Activated CD4-positive, alpha-beta T cell treated with anti-CD3 and anti-CD28 coated beads, Interleukin-2, amount 50 U/mL, for 1 hour (primary cell): ENCODE results near the gene ADAM12.
"Not testable (repeated sequence)": the region's sequence is repeated elsewhere in the genome, so short reads cannot be mapped to it uniquely, and the experiment has no call there.

Source experiments
- DNase-seq: peaks from one replicate; pipeline ENCODE4 v3.0.0-alpha.2; 2020

The ADAM12 gene

DNA sequence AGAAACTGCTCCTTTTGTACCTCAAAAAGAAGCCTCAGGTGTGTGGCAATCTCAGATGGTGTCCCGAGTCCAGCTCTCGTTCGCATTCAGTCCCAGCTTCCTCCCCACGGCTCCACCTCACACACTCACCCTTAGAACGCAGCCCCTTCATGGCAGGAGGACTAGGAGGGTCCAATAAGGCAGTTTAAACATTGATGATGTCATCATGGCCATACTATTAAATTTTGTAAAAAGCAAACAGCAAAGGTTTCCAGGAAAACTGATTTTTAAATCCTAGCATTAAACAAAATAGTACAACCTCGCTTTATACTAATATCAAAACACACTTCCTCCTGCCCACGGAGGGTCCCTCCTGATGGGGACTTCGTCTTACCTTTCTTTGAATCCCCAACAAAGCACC lies 133.0 kb downstream of the ADAM12 start:
- no peak for DNase-seq

DNA sequence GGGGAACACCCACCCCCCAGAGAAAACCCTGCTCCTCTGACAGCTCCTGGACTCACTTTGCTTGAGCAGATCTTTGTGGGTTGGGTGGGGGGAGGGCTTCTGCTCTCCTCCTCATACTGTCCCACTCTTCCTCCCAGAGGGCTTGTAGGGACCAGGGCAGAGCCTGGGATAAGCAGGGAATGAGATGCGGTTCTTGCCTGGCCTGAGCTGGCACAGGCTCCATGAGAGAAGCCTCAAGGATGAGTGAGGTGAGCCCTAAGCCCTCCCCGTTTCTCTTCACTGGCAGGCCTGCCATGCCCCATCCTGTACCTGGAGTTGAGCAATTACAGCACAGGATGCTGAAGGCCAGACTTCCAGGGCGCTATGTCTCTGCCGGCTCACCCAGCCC lies 134.7 kb downstream of the ADAM12 start:
- DNase-seq: no peak

DNA sequence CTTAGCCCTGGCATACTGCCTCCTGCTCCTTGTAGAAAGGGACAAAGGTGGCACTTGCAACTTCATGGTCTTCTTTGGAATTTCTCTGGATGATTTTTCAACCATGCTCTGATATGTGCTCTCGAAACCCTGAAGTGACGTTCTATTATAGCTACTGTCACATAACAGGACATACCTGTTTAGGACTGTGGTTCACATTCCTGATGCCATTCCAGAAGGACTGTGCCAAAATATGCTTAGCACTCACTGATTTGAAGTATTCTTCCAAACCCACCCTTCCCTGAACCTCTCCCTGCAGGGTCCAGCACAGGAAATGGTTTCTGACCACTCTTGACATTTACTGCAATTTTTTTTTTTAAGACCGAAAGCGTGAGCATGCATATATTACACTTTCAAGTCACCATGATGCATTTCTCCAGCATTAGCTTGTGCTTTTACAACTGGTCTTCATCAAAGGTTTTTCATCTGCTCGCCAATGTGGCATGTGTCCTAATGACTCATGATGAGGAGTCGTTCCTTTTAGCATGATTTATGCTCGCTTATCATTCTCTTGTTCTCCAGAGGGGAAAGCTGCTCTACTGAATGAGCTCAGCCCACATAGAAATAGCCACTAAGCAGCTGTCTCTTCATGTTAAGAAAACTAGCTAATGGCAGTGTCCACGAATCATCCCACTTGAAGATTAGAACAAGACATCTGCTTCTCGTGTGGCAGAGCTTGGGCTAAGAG lies 135.2 kb downstream of the ADAM12 start:
- no peak for DNase-seq

DNA sequence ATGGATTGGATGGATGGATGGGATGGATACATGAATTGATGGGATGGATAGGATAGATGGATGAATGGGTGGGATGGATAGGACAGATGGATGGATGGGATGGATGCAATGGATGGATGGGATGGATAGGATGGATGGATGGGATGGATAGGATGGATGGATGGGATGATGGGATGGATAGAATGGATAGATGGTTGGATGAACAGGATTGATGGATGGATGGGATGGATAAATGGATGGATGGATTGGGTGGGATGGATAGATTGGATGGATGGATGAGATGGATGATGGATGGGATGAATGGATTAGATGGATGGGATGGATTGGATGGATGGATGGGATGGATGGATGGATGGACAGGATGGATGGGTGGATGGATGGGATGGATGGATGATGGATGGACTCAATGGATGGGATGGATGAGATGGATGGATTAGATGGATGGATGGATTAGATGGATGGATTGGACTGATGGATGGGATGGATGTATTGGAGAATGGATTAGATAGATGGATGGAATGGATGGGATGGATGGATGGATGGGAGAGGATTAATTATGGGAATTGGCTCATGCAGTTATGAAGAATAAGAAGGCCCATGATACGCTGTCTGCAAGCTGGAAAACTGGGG lies 136.4 kb downstream of the ADAM12 start:
- no peak for DNase-seq

DNA sequence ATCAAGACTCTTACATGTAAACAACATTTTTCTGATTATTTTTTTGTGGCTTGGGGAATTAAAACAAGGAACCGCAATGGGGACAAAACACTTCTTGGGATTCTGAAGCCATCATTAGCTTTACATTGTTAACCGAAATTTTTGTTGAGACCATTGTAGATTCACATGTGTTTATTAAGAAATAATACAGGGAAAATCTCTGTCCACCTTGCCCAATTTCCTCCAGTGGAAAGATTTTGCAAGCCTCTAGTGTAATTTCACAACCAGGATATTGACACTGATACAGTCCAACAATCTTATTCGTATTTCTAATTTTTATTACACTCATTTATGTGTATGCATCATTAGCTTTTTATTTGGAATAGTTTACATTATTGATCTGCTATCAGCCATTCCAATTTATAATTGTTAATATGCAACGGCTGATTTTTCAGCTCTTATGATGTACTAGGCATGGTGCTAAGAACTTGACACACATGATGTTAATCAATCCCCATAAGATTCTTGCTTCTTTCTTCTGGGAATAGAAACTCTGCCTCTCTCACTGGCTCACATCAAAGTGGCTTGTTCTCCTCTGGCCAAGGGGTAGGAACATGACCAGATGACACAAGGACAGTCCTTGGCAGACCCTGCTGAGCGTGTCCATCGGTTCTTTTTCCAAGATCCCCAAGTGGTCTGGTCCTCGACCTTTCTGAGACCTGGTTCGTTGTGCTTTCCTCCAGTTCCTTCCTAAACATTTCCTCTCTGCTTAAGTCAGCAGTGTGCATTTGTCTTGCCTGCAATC lies 137.6 kb downstream of the ADAM12 start:
- DNase-seq: no peak

DNA sequence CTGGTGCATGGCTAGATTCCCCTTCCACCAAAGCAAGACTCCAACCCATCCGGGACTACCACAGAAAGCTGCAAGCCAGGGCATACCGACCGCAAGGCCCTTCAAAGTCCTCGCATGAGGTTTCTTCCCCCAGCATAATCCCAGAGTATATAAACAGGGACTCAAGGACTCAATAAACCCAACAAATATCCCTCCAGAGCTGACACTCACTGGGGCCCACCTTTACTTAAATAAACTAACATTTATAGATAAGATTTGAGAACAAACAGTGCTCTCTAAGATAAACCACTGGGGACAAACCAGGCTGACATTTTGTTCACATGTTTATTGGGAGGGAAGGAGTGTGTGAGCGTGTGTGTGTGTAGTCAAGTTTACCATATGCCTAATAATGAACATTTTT lies 138.2 kb downstream of the ADAM12 start:
- no peak for DNase-seq

DNA sequence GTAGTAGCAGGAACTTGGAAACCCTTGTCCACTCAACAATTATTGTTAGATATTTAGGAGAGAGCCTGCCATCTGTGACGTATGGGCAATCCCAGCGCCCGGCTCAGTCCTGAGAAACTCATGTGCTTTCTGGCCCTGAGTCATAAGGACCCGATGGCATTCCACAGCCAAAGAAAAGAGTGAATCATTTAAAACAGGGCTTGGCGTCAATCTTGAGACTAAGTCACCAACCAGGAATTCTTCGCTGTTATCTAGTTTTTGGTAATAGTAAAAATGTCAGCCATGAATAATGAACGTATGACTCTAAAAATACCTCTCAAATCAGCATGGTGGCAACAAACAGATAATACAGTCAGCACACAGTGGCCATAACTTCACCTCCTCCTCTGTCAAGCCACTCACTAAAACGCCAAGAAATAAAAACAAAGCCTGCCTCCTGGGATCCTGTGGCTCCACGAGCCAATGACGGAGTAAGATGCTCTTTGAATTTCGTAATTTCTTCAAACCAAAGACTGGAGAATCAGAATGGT lies 140.8 kb downstream of the ADAM12 start:
- DNase-seq: no peak

DNA sequence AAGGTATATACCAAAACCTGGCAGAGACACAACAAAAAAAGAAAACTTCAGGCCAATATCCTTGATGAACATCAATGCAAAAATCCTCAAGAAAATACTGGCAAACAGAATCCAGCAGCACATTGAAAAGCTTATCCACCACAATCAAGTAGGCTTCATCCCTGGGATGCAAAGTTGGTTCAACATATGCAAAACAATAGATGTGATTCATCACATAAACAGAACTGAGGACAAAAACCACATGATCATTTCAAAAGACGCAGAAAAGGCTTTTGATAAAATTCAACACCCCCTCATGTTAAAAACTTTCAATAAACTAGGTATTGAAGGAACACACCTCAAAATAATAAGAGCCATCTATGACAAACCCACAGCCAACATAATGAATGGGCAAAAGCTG lies 141.9 kb downstream of the ADAM12 start:
- not testable (repeated sequence) for DNase-seq

DNA sequence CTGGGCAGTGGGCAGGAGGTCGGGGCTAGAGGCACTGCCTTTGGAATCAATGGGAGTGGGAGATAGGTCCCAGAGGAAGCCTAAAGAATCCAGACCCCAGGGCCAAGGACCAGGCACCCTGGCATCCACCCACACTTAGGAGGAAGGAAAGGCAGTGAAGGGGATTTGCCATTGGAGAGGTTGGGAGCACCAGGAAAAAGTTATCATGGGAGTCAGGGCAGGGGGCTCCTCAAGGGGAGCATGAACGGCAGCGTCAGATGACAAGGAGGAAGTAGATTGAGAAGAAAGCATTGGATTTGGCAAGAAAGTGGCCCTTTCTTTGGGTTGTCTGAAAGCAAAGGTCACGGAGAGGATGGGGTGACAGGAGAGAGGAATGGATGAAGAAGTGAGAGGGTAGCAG lies 142.8 kb downstream of the ADAM12 start:
- no peak for DNase-seq

DNA sequence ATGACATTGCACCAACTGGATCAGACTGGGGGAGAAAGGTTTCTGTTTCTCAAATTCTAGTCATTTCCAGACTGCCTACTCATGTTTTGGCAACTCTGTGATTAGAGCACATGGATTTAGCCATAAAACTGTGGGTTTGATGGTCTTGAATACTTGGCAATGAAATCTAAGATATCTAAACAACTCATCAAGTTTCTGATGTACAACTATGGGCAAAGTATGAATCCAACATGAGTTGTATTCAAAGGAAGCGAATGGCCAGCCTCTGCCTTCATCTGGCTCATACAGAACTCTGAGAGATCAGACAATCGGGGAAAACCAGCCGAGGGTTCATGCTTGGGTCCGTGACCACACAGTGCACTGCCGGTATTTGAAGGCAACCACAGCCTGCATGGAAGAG lies 144.3 kb downstream of the ADAM12 start:
- no peak for DNase-seq

DNA sequence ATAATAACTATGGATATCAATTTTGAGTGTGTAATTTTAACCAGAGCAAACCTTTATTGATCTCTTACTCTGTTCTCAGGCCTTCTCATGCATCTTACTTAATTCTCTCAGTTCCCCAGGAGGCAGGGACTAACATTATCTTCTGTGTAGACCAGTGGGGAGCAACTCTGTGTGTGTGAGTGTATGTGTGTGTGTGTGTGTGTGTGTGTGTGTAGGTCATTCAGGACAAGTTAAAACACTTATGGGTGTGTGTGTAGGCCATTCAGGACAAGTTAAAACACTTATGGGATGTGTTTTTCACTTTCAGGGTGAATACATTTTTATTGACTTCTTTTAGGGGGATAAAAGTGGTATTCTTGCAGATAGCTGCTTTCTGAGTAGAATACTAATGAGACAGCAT lies 145.0 kb downstream of the ADAM12 start:
- DNase-seq: no peak

DNA sequence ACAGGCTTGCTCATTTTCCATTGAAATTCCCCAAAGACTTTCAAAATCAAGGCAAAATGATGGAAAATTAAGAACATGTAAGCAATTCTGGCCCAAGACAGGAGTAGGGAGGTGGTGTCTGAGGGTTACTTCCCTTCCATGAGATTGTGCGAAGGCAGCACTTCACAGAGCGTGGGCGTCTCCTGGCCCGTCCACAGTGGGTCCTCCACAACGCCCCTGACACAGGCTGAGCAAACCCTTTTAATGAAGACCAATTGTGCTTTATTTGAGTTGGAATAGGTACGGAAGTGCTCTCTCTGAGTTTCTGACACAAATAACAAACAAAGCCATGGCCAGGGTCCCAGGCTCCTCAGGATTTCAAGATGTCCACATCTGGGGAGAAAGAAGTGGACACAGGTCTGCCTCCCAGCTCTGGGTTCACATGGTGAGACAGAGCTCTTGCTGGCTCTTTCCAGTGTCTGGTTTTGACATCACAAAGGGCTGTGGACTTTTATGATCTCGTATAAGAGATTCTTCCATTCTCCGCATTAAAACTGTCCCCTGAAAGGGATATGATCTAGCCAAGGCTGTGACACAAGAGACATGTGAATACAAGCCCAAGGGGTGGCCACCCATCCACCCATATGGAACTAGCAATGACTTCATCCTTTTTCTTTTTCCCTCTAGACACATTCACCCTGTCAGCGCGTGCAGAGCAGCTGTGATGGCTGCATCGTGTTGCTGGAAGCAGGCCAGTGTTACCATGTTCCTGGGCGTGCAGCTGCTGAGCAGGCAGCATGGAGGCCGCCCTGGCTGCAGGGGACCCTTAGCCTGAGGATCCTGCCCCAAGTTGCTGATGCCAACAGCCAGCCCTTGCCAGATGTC lies 145.6 kb downstream of the ADAM12 start:
- no peak for DNase-seq

DNA sequence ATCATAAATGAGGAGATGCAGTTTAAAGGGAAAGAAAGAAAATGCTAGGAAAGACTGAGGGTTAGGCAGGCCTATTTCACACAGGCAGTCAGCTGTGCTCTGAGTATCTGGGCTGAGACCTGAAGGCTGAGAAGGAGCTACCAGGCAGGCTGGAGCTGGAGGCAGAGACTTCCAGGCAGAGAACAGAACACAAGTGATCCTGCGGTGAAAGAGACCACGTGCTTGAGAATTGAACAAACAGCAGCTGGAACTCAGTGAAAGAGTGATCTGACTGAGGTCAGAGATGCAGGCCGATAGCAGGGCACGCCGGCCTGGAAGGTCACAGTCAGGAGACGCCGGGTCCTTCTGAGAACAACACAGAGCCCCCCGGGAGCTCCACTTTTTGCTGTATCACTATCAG lies 147.8 kb downstream of the ADAM12 start:
- DNase-seq: no peak

DNA sequence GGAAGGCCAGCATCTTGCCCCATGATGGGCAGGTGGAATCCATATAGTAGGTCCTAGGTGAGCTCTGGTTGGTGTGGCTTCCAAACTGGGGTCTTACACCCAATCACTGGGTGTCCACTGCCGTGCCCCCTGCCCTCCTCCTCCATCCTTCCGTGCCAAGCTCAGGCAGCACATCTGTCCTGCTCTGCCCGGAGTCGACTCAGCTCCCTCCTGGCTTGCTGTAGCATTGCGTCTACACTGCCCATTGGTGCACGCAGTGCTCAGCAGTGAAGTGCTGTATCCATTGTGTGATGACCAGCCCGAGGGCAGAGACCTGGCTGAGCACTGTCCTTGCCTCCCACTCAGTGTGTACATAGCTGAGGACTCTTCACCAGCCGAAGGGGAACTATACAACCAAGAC lies 148.4 kb downstream of the ADAM12 start:
- DNase-seq: no peak

DNA sequence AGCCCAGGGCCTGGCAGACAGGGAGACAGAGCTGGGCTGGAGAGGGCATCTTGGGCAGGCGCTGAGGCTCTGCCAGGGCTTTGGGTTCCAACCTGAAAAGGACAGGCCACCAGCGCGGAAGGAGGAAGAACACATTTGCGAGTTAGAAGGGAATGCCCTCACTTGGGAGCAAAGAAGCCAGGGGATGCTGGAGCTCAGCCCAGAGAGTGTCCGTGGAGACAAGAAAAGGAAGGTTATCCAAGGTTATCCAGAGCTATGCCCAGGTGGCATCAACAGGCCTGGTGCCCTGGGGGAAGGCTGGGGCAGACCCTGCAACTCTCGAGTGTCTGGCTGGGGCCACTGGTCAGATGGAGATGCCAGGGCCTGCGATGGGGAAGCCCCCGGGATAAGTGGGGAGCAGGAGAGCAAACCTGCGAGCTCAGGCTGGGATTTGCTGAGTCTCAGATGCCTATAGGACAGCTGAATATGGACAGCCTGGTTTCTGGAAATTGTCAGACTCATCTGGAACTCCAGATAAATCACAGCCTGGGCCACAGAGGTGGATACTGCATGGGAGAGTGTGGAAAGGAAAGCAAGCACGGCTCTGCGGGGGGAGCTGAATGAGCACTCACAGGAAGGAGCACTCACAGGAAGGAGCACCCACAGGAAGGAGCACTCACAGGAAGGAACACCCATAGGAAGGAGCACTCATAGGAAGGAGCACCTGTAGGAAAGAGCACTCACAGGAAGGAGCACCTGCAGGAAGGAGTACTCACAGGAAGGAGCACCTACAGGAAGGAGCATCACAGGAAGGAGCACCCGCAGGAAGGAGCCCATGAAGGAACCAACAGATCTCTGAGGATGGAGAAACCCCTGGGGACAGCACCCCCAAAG lies 152.1 kb downstream of the ADAM12 start:
- no peak for DNase-seq

DNA sequence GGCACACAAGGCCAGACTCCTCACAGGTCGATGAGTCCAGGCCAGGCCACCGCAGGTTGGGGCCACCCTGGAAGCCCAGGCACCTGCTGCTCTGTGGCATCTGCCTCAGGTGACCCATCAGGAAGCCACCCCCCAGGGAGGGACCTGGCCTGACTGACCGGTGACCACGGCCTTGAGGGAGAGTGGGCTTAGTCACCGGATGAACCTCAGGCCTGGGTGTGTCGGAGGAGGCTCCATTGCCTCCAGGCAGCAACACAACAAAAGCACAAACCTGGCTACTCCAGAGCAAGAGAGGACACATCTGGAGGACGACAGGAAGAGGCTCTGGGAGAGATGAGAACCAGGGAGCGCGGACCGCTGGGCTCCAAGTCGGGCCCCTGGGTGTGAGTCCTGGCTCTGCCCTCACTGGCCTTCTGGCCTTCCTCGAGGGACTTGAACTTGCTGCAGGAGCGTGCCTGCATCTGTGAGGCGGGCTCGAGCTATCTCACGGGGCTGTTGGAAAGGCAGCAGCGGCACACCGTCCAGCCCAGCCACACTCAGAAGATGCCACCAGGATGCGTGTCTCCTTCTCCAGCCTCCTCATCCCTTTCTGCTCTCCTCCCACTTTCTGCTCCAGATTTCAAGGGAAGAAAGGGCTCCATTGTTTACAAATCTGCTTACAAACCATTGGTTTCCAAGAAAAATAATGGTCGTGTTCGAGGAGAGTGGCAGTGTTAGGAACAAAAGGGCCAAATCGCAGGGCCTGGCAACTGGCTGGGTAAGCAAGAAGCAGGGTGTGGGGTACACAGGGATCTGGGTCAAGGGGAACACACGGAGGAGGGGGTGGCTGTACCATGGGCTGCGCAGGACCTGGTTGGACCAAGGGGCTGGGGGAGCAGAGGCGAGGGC lies 152.9 kb downstream of the ADAM12 start:
- DNase-seq: no peak

DNA sequence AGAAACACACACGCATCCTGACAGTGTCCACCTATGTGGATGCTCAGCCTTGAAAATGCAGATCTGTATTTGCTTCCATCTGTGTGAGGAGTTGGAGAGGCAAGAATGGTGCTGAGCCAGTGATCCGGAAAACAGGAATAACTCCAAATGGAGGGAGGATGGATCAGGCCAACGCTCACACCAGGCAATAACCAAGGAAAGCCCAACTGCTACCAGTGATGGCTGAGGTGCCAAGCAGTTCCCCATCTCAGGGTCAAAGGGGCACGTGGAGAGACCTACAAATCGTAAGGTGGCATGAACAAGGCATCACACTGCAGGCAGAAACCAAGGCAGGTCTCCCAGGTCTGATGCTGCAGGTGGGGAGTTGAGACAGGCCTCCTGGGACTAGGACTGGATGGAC lies 153.6 kb downstream of the ADAM12 start:
- no peak for DNase-seq

DNA sequence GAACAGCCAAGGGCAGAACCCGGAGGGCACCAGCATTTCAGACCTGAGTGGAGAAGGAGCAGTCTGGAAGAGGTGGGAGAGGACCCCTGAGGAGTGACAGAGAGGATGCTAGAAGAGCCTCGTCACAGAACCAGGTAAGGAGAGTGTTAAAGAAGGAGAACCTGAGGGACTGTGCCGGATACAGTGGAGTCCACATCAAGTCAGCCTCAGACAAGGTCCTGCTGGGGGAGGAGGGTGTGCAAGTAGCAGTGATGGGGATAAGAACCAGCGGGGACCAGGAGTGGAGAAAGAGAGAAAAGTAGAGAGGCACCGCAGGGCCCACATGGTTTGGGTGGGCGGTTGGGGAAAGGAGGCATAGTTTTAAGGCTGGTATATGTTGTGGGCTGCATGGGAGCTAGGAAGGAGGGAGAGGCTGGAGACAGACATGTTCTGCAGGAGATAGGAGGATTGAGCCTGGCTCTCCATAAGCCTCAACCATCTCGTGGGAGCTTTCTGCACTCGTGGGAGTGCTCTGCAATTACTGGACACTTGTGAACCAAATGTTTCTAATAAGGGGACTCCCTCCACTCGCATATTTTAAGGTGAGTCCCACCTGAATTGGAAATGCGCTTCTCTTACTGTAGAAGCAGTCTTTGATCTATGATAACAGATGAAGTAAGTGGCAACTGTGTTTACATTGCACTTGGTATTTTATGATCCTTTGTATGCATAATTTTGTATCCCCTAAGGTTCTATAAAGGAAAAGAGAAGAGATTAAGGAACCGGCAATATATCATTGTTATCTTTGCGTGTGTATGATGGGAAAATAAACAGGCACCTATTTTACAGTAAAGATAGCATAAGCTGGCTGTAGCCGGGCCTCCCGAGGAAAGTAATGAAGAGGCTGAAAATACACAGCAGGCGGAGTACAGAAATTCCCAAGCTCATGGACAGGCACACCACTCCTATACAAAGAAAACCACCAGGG lies 154.8 kb downstream of the ADAM12 start:
- DNase-seq: no peak

DNA sequence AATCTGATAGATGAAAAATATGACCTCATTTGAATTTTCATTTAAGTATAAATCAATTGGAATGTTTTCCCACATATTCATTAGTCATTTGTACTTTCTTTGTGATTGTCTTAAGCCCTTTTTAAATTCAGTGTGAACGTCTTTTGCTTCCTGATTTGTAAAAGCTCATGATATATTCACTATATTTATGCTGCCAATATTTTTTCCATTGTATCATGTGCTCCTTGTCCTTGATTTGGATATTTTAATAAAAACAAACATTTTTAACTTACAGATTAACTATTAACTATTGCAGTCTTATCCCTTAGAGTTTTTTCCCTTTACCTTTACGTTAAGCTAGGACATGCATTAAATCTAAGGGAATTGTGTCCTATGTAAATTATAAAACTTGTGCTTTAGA lies 157.7 kb downstream of the ADAM12 start:
- DNase-seq: no peak

DNA sequence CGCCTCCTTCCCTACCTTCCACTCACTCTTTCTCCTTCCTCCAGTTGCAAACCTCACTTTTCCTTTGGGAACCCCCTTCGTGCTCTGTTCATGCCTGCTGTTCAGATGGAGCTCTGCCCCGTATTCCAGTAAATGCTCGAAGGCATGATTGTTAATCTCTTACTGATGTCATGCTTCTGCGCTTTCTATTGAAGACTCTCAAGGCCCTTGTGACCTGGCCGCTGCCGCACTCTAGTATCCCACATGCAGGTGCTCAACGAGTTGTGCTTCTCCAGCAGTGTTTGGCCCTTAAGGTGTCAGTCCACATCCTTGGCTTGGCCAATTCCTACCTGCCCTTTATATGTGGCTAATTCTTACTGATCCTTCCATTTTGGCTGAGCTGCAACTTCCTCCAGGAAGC lies 158.6 kb downstream of the ADAM12 start:
- no peak for DNase-seq
